GM23338 (cell line): ENCODE data around the gene OR2J1. TPM values are rescaled to one million over a fixed set of nuclear protein-coding genes. Genes with fewer than 3 reads are reported as not detected.

Experiments used
- ATAC-seq: fragments of 200-7000 bp; cut with Tn5 transposase; 3 replicates; pipeline ENCODE4 v1.9.1; 2020
- DNase-seq: peaks from one replicate; pipeline ENCODE4 v3.0.0-alpha.2; 2015; ENCODE audit warnings: low spot score
- H2AFZ ChIP-seq: fragments of 200-600 bp; sonication (generic); 2 replicates; pipeline ENCODE4 v1.8.0; 2016; ENCODE audit warnings: antibody characterized with exemption, mild to moderate bottlenecking, moderate library complexity
- H3F3A ChIP-seq: fragments of 200-600 bp; sonication (generic); replicated peaks from 2 replicates; pipeline ENCODE4 v1.8.0; 2017; ENCODE audit warnings: antibody characterized with exemption, mixed run types, low read depth
- H3K27ac ChIP-seq: fragments of 200-600 bp; sonication (generic); 2 replicates; pipeline ENCODE4 v1.6.1; 2016; ENCODE audit warnings: low read depth
- H3K27me3 ChIP-seq: fragments of 200-600 bp; sonication (generic); 2 replicates; pipeline ENCODE4 v1.8.0; 2016; ENCODE audit warnings: mild to moderate bottlenecking, mixed run types, moderate library complexity; ENCODE audit not compliant: insufficient read depth
- H3K36me3 ChIP-seq: fragments of 200-600 bp; sonication (generic); 2 replicates; pipeline ENCODE4 v1.8.0; 2016; ENCODE audit warnings: mild to moderate bottlenecking; ENCODE audit not compliant: insufficient read depth
- H3K4me1 ChIP-seq: fragments of 200-600 bp; sonication (generic); 2 replicates; pipeline ENCODE4 v1.8.0; 2016; ENCODE audit warnings: mild to moderate bottlenecking, moderate library complexity; ENCODE audit not compliant: insufficient read depth
- H3K4me2 ChIP-seq: fragments of 200-600 bp; sonication (generic); 2 replicates; pipeline ENCODE4 v1.7.1; 2017; ENCODE audit warnings: mixed run types
- H3K4me3 ChIP-seq: fragments of 200-600 bp; sonication (generic); 2 replicates; pipeline ENCODE4 v1.6.1; 2016; ENCODE audit warnings: mixed run types
- H3K79me2 ChIP-seq: fragments of 200-600 bp; sonication (generic); replicated peaks from 2 replicates; pipeline ENCODE4 v1.8.0; 2017; ENCODE audit warnings: mild to moderate bottlenecking; ENCODE audit not compliant: insufficient read depth
- H3K9me2 ChIP-seq: fragments of 200-600 bp; sonication (generic); 2 replicates; pipeline ENCODE4 v1.8.0; 2017; ENCODE audit not compliant: insufficient read depth
- H4K20me1 ChIP-seq: fragments of 200-600 bp; sonication (generic); replicated peaks from 2 replicates; pipeline ENCODE4 v1.8.0; 2017; ENCODE audit warnings: mild to moderate bottlenecking; ENCODE audit not compliant: insufficient read depth
- H3K27ac Mint-ChIP-seq: 2 replicates; pipeline ENCODE4 v1.8.0; 2020; ENCODE audit warnings: inconsistent platforms, mild to moderate bottlenecking, moderate library complexity, mixed read lengths
- H3K27me3 Mint-ChIP-seq: 3 replicates; pipeline ENCODE4 v1.8.0; 2022; ENCODE audit warnings: low read depth, mild to moderate bottlenecking, moderate library complexity, mixed read lengths, inconsistent platforms; ENCODE audit not compliant: insufficient read depth, poor library complexity
- H3K36me3 Mint-ChIP-seq: 3 replicates; pipeline ENCODE4 v1.8.0; 2021; ENCODE audit warnings: low read depth, mild to moderate bottlenecking, inconsistent platforms, moderate library complexity, mixed read lengths
- H3K4me1 Mint-ChIP-seq: 3 replicates; pipeline ENCODE4 v1.8.0; 2020; ENCODE audit warnings: mild to moderate bottlenecking, inconsistent platforms, mixed read lengths
- H3K4me3 Mint-ChIP-seq: 3 replicates; pipeline ENCODE4 v1.8.0; 2021; ENCODE audit warnings: moderate library complexity, mild to moderate bottlenecking, inconsistent platforms, mixed read lengths
- H3K9me3 Mint-ChIP-seq: 3 replicates; pipeline ENCODE4 v1.8.0; 2020; ENCODE audit warnings: moderate library complexity, mild to moderate bottlenecking, inconsistent platforms, mixed read lengths
- CREB1 ChIP-seq: fragments of 250-450 bp; sonication (Bioruptor Pico); IDR thresholded peaks from 2 replicates; pipeline ENCODE4 v1.5.0; 2020; ENCODE audit warnings: low read depth, mild to moderate bottlenecking, moderate library complexity
- ETS1 ChIP-seq: IDR thresholded peaks from 2 replicates; pipeline ENCODE4 v1.6.1; 2016; ENCODE audit warnings: antibody characterized with exemption
- EZH2 ChIP-seq: fragments of 200-600 bp; sonication (generic); IDR thresholded peaks from one replicate; pipeline ENCODE4 v1.8.0; 2017; ENCODE audit warnings: antibody characterized with exemption, mild to moderate bottlenecking, low read depth; ENCODE audit not compliant: unreplicated experiment
- EZH2phosphoT487 ChIP-seq: fragments of 200-600 bp; sonication (generic); IDR thresholded peaks from one replicate; pipeline ENCODE4 v1.8.1; 2018; ENCODE audit warnings: antibody characterized with exemption; ENCODE audit not compliant: unreplicated experiment
- JUNB ChIP-seq: IDR thresholded peaks from one replicate; pipeline ENCODE4 v1.6.1; 2016; ENCODE audit warnings: antibody characterized with exemption; ENCODE audit not compliant: unreplicated experiment
- NANOG ChIP-seq: IDR thresholded peaks from 2 replicates; pipeline ENCODE4 v1.6.1; 2016; ENCODE audit warnings: antibody characterized with exemption, borderline replicate concordance
- POLR2AphosphoS5 ChIP-seq: IDR thresholded peaks from 2 replicates; pipeline ENCODE4 v1.6.1; 2016; ENCODE audit warnings: antibody characterized with exemption, low read depth
- REST ChIP-seq: IDR thresholded peaks from one replicate; pipeline ENCODE4 v1.6.1; 2018; ENCODE audit warnings: antibody characterized with exemption; ENCODE audit not compliant: unreplicated experiment
- STAT1 ChIP-seq: IDR thresholded peaks from one replicate; pipeline ENCODE4 v1.6.1; 2016; ENCODE audit warnings: antibody characterized with exemption; ENCODE audit not compliant: unreplicated experiment
- ZNF114 ChIP-seq: fragments of 250-450 bp; sonication (Bioruptor Pico); IDR thresholded peaks from 2 replicates; pipeline ENCODE4 v1.5.0; 2020; ENCODE audit warnings: mild to moderate bottlenecking, moderate library complexity
- ZNF331 ChIP-seq: fragments of 250-450 bp; sonication (Bioruptor Pico); IDR thresholded peaks from 2 replicates; pipeline ENCODE4 v1.5.0; 2020; ENCODE audit warnings: low read depth, mild to moderate bottlenecking, moderate library complexity
- ZNF462 ChIP-seq: fragments of 250-450 bp; sonication (Bioruptor Pico); IDR thresholded peaks from 2 replicates; pipeline ENCODE4 v1.5.0; 2020; ENCODE audit warnings: mild to moderate bottlenecking, moderate library complexity
- long read RNA-seq: library from polyadenylated mRNA; unstranded; transcript quantifications from one replicate; pipeline ENCODE4 v2.0.0, GENCODE V29; 2020; ENCODE audit not compliant: unreplicated experiment
- polyA plus RNA-seq: library from polyadenylated mRNA; unstranded; fragments of >200 nt; fragmentation: Nextera tagmentation; extraction: Ambion mirVana; gene quantifications from 2 replicates; pipeline ENCODE4 v1.2.1, GENCODE V29; 2016
- total RNA-seq: library from RNA; depleted of rRNA; stranded (reverse); fragments of >200 nt; shearing (Covaris generic); gene quantifications from 2 replicates; pipeline ENCODE4 v1.2.3, GENCODE V29; 2014; rRNA removed
- TF ChIP-seq, protein P1 (sequence below), 2 experiments: fragments of 200-600 bp in 1 of 2; sonication (generic) in 1 of 2; conservative IDR thresholded peaks; 2 replicates each; pipeline versions ENCODE4 v1.5.1 to v1.6.1; 2016 to 2017; ENCODE audit warnings: antibody characterized with exemption in 2 of 2, low read depth in 2 of 2, mild to moderate bottlenecking in 2 of 2, moderate library complexity in 1 of 2

Gene OR2J1
- total RNA-seq, result not detected in 2 replicates
- polyA plus RNA-seq, result not detected in 2 replicates
- long read RNA-seq, result 0 reads

- Mint-ChIP-seq H3K36me3 (no peaks in the 10 kb centered on the region), H3K27me3 (peaks cover 1% of the 10 kb centered on the region), H3K27ac (no peak within 1 kb of the TSS), H3K4me1 (no peaks in the 10 kb centered on the region), H3K4me3 (no peak within 1 kb of the TSS), H3K9me3 (no peaks in the 10 kb centered on the region)
- Histone ChIP-seq H3K36me3 (no peaks in the 10 kb centered on the region), H3F3A (no peaks in the 10 kb centered on the region), H3K4me1 (no peaks in the 10 kb centered on the region), H3K79me2 (no peaks in the 10 kb centered on the region), H3K4me3 (no peak within 1 kb of the TSS), H3K9me2 (no peaks in the 10 kb centered on the region), H2AFZ (no peak within 1 kb of the TSS), H3K27me3 (no peaks in the 10 kb centered on the region), H3K4me2 (no peak within 1 kb of the TSS), H3K27ac (no peak within 1 kb of the TSS), H4K20me1 (no peaks in the 10 kb centered on the region)
- DNase-seq (no peak), ATAC-seq (no peak)
- TF ChIP-seq ZNF331 (CRISPR knock-in tag), result no peak
- no peak for TF ChIP-seq STAT1
- TF ChIP-seq ZNF114, result no peak
- TF ChIP-seq REST, result no peak
- TF ChIP-seq ETS1, result no peak
- TF ChIP-seq EZH2, result no peak
- no peak for TF ChIP-seq NANOG
- TF ChIP-seq, protein P1, sequence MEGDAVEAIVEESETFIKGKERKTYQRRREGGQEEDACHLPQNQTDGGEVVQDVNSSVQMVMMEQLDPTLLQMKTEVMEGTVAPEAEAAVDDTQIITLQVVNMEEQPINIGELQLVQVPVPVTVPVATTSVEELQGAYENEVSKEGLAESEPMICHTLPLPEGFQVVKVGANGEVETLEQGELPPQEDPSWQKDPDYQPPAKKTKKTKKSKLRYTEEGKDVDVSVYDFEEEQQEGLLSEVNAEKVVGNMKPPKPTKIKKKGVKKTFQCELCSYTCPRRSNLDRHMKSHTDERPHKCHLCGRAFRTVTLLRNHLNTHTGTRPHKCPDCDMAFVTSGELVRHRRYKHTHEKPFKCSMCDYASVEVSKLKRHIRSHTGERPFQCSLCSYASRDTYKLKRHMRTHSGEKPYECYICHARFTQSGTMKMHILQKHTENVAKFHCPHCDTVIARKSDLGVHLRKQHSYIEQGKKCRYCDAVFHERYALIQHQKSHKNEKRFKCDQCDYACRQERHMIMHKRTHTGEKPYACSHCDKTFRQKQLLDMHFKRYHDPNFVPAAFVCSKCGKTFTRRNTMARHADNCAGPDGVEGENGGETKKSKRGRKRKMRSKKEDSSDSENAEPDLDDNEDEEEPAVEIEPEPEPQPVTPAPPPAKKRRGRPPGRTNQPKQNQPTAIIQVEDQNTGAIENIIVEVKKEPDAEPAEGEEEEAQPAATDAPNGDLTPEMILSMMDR (conservative IDR thresholded peaks at IDR 0.05; ENCODE audit: low read depth in 2 of 2), result no peak
- no peak for TF ChIP-seq POLR2AphosphoS5
- TF ChIP-seq CREB1 (CRISPR knock-in tag), result no peak
- no peak for TF ChIP-seq ZNF462 (CRISPR knock-in tag)
- TF ChIP-seq EZH2phosphoT487, result no peak
- no peak for TF ChIP-seq JUNB
These were observed at the start of gene OR2J1 for GRCh38 chr6:29099190-29099589. Gene OR2J1 (plus strand): TSS chr6:29099490. CDS start chr6:29100943, 1,453 bp downstream.
